Vagina (tissue), 2 donors: ENCODE data around the gene NPLOC4. TPM values are rescaled to one million over a fixed set of nuclear protein-coding genes. Genes with fewer than 3 reads are reported as not detected.

Experiments used
- DNase-seq, 2 donors: peaks; one replicate each; pipeline ENCODE4 v3.0.0-alpha.2; 2017; ENCODE audit errors: extremely low spot score in 2 of 2
- H3K27ac ChIP-seq: fragments of 200-600 bp; sonication (generic); one replicate; pipeline ENCODE4 v1.5.1; 2019
- H3K27me3 ChIP-seq: fragments of 200-600 bp; sonication (generic); one replicate; pipeline ENCODE4 v1.5.1; 2019
- H3K36me3 ChIP-seq, 2 donors: fragments of 200-600 bp; sonication (generic); one replicate each; pipeline ENCODE4 v1.5.1; 2017 to 2019
- H3K4me1 ChIP-seq: fragments of 200-600 bp; sonication (generic); one replicate; pipeline ENCODE4 v1.5.1; 2019
- H3K4me3 ChIP-seq, 2 donors: fragments of 200-600 bp; sonication (generic); 1 replicate in 1 of 2; 2 replicates in 1 of 2; pipeline ENCODE4 v1.5.1; 2016 to 2019
- H3K9me3 ChIP-seq: fragments of 200-600 bp; sonication (generic); one replicate; pipeline ENCODE4 v1.5.1; 2019
- CTCF ChIP-seq, 3 experiments: fragments of 450-650 bp in 2 of 3; fragments of 200-600 bp in 1 of 3; sonication (generic) in 1 of 3; IDR thresholded peaks; one replicate each; pipeline ENCODE4 v1.5.1; 2017 to 2019; ENCODE audit warnings: antibody characterized with exemption in 3 of 3, mild to moderate bottlenecking in 2 of 3, moderate library complexity in 2 of 3
- POLR2A ChIP-seq, 2 donors: fragments of 450-650 bp; IDR thresholded peaks; one replicate each; pipeline ENCODE4 v1.6.1; 2017; ENCODE audit warnings: antibody characterized with exemption in 2 of 2, mild to moderate bottlenecking in 2 of 2, moderate library complexity in 2 of 2
- POLR2AphosphoS5 ChIP-seq, 2 donors: sonication (generic); formaldehyde crosslinking; IDR thresholded peaks; one replicate each; pipeline ENCODE4 v1.9.0; 2017; ENCODE audit warnings: antibody characterized with exemption in 2 of 2, mild to moderate bottlenecking in 2 of 2, low read depth in 1 of 2; ENCODE audit not compliant: insufficient read depth in 1 of 2
- intact Hi-C: fragments of 100-400 bp; cut with DNase I; formaldehyde crosslinking; loops from one replicate; pipeline ENCODE4 v1.15.1; 2023
- total RNA-seq: library from RNA; depleted of rRNA; stranded (reverse); fragments of >200 nt; gene quantifications from one replicate; pipeline ENCODE4 v1.2.3, GENCODE V29; 2016

The NPLOC4 gene
- total RNA-seq, 1 donor from 2014 or later, result 68.3 TPM

GRCh38 chr17:81683584-81684441 lies 46.9 kb upstream of the NPLOC4 start, which contains the start of the genes ARL16 and HGS:
TSS of gene ARL16 (minus strand) at chr17:81683797. CDS start at chr17:81683753, 44 bp downstream.
TSS of gene HGS (plus strand) at chr17:81684011. CDS start at chr17:81684067, 56 bp downstream.
- peak in 1 of 2 donors; percentile 58 for TF ChIP-seq POLR2A (IDR thresholded peaks at IDR 0.05)
- TF ChIP-seq CTCF (IDR thresholded peaks at IDR 0.05), result no peak
- TF ChIP-seq POLR2AphosphoS5 (IDR thresholded peaks at IDR 0.05; ENCODE audit: insufficient read depth in 1 of 2, low read depth in 1 of 2), result peak; percentile 91 to 98
- H3K9me3 ChIP-seq, result no peaks in the 10 kb centered on the region
- intact Hi-C loops, result no loop called here
- H3K27ac ChIP-seq, result peak within 1 kb of the TSS; percentile 78
- H3K4me3 ChIP-seq, result peak within 1 kb of the TSS; percentile 85 to 100
- peaks cover 48% of the 10 kb centered on the region for H3K4me1 ChIP-seq
- H3K36me3 ChIP-seq, result peaks cover 0 to 43% of the 10 kb centered on the region in 2 donors
- DNase-seq, result peak in 1 of 2 donors; percentile 99
- no peaks in the 10 kb centered on the region for H3K27me3 ChIP-seq

GRCh38 chr17:81683208-81683583 lies 46.3 kb upstream of the NPLOC4 start:
- TF ChIP-seq POLR2A (IDR thresholded peaks at IDR 0.05) (no peak), POLR2AphosphoS5 (IDR thresholded peaks at IDR 0.05; ENCODE audit: insufficient read depth in 1 of 2, low read depth in 1 of 2) (no peak), CTCF (IDR thresholded peaks at IDR 0.05) (no peak)

GRCh38 chr17:81682565-81683207 lies 45.8 kb upstream of the NPLOC4 start:
- no peaks in the 10 kb centered on the region for H3K9me3 ChIP-seq
- no peak for TF ChIP-seq POLR2A (IDR thresholded peaks at IDR 0.05)
- H3K36me3 ChIP-seq, result peaks cover 0 to 31% of the 10 kb centered on the region in 2 donors
- DNase-seq, result no peak
- H3K27me3 ChIP-seq, result no peaks in the 10 kb centered on the region
- peaks cover 48% of the 10 kb centered on the region for H3K4me1 ChIP-seq
- intact Hi-C loops, result no loop called here
- H3K4me3 ChIP-seq, result peak overlapping the region; percentile 85 to 100
- H3K27ac ChIP-seq, result peak overlapping the region; percentile 78

More at GRCh38 chr17:81683208-81683583, 46.3 kb upstream of the NPLOC4 start:
- DNase-seq, result no peak
- peak overlapping the region; percentile 85 to 100 for H3K4me3 ChIP-seq
- no peaks in the 10 kb centered on the region for H3K9me3 ChIP-seq
- no peaks in the 10 kb centered on the region for H3K27me3 ChIP-seq
- H3K4me1 ChIP-seq, result peaks cover 48% of the 10 kb centered on the region
- peaks cover 0 to 36% of the 10 kb centered on the region in 2 donors for H3K36me3 ChIP-seq
- intact Hi-C loops, result no loop called here
- H3K27ac ChIP-seq, result peak overlapping the region; percentile 78

- Histone ChIP-seq H3K36me3 (peaks cover 0 to 21% of the 10 kb centered on the region in 2 donors), H3K4me3 (no peak overlapping the region)
- no peak for DNase-seq
Measured at GRCh38 chr17:81681672-81682071, 44.8 kb upstream of the NPLOC4 start.

More at GRCh38 chr17:81681672-81682071, 44.8 kb upstream of the NPLOC4 start:
- Histone ChIP-seq H3K9me3 (no peaks in the 10 kb centered on the region), H3K27ac (no peak overlapping the region), H3K4me1 (peaks cover 41% of the 10 kb centered on the region), H3K27me3 (no peaks in the 10 kb centered on the region)
- TF ChIP-seq POLR2AphosphoS5 (IDR thresholded peaks at IDR 0.05; ENCODE audit: insufficient read depth in 1 of 2, low read depth in 1 of 2) (no peak), POLR2A (IDR thresholded peaks at IDR 0.05) (no peak), CTCF (IDR thresholded peaks at IDR 0.05) (no peak)
- intact Hi-C loops, result no loop called here
